Esophagus squamous epithelium (tissue), 5 donors: ENCODE data around the gene CDH15. TPM values are rescaled to one million over a fixed set of nuclear protein-coding genes. Genes with fewer than 3 reads are reported as not detected.

ENCODE experiments used
- DNase-seq: peaks from one replicate; lab custom pipeline; 2025; lab: John Stamatoyannopoulos, UW
- H3K27ac ChIP-seq, 4 donors: fragments of 200-600 bp; sonication (generic); one replicate each; pipeline ENCODE4 v1.5.1; 2016 to 2019; ENCODE audit warnings: mild to moderate bottlenecking in 1 of 4
- H3K27me3 ChIP-seq, 4 donors: fragments of 200-600 bp; sonication (generic); 1 replicate in 3 of 4; 2 replicates in 1 of 4; pipeline versions ENCODE4 v1.5.1 to v1.6.0; 2017 to 2021; ENCODE audit warnings: antibody characterized with exemption in 1 of 4
- H3K36me3 ChIP-seq, 3 donors: fragments of 200-600 bp; sonication (generic); one replicate each; pipeline ENCODE4 v1.5.1; 2016 to 2019
- H3K4me1 ChIP-seq, 3 donors: fragments of 200-600 bp; sonication (generic); one replicate each; pipeline ENCODE4 v1.5.1; 2017 to 2019
- H3K4me3 ChIP-seq, 4 donors: fragments of 200-600 bp; sonication (generic); 1 replicate in 3 of 4; 2 replicates in 1 of 4; pipeline ENCODE4 v1.5.1; 2016 to 2019; ENCODE audit warnings: mild to moderate bottlenecking in 2 of 4, moderate library complexity in 1 of 4
- H3K9me3 ChIP-seq, 3 donors: fragments of 200-600 bp; sonication (generic); one replicate each; pipeline ENCODE4 v1.5.1; 2016 to 2019
- POLR2A ChIP-seq, 4 donors: fragments of 450-650 bp; IDR thresholded peaks; one replicate each; pipeline ENCODE4 v1.6.1; 2017; ENCODE audit warnings: antibody characterized with exemption in 4 of 4, mild to moderate bottlenecking in 4 of 4, moderate library complexity in 3 of 4
- WGBS, 2 donors: methylation state at CpG; one replicate each; pipeline ENCODE4 v1.1.5; 2018; 5-methylcytosine and 5-hydroxymethylcytosine counted together
- intact Hi-C: fragments of 100-400 bp; cut with DNase I; formaldehyde crosslinking; loops from one replicate; pipeline ENCODE4 v1.15.0; 2022
- total RNA-seq, 4 donors: library from RNA; depleted of rRNA; stranded (reverse); fragments of >200 nt; gene quantifications; one replicate each; pipeline ENCODE4 v1.1.0, GENCODE V29; 2016
- TF ChIP-seq, protein P1 (sequence below), 6 experiments: fragments of 450-650 bp in 4 of 6; fragments of 200-600 bp in 2 of 6; sonication (generic) in 2 of 6; IDR thresholded peaks; one replicate each; pipeline ENCODE4 v1.5.1; 2016 to 2019; ENCODE audit warnings: antibody characterized with exemption in 6 of 6, mild to moderate bottlenecking in 4 of 6, moderate library complexity in 4 of 6
- donor health status: DM: yes; HTN: yes; CAD: no.

Gene CDH15
- total RNA-seq, 4 donors from 2014 or later, result not detected

DNA sequence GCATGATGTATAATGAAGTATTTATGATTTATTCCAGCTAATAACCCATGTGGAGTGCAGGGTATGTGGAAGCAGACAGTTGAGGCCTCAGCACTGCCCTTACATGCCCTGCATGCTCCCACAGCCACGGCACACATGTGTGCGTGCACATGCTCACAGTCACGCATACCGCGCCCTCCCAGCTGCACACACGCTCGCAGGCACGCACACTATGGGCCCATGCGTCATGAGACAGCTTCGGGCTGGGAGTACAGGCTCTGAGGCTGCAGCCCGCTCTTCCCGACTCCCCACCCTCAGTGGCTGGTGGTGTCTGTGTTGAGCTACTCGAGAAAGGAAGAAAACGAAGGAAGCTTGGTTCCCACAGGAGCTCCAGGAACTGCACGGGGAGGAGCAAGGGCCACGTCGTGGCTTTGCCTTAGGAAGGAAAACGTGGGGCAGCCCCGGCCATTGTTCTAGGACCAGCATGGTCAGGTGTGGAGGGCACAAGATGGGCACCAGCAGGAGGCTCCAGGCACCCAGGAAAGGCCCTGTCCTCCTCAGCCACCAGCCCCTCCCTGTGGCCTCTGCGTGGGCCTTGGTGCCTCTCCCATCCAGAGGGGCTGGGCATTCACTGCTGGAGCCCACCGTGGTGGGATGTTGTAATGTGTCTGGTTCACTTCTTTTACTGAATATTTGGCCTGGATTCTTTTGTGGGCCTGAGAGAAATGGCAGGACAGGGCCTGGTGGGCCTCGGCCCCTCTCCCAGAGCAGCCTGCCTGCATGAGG, 27.5 kb upstream of the CDH15 start:
- 40 to 97% methylated on average over 1 to 6 of the region's 22 CpGs for WGBS, 2 donors
- intact Hi-C loops, result no loop called here
- Histone ChIP-seq H3K4me3 (no peak overlapping the region), H3K27me3 (no peaks in the 10 kb centered on the region), H3K4me1 (no peaks in the 10 kb centered on the region), H3K9me3 (peaks cover 0 to 6% (median 0%) of the 10 kb centered on the region in 3 donors), H3K27ac (no peak overlapping the region), H3K36me3 (peaks cover 2 to 88% (median 5%) of the 10 kb centered on the region in 3 donors)
- no peak for DNase-seq
- TF ChIP-seq, protein P1, sequence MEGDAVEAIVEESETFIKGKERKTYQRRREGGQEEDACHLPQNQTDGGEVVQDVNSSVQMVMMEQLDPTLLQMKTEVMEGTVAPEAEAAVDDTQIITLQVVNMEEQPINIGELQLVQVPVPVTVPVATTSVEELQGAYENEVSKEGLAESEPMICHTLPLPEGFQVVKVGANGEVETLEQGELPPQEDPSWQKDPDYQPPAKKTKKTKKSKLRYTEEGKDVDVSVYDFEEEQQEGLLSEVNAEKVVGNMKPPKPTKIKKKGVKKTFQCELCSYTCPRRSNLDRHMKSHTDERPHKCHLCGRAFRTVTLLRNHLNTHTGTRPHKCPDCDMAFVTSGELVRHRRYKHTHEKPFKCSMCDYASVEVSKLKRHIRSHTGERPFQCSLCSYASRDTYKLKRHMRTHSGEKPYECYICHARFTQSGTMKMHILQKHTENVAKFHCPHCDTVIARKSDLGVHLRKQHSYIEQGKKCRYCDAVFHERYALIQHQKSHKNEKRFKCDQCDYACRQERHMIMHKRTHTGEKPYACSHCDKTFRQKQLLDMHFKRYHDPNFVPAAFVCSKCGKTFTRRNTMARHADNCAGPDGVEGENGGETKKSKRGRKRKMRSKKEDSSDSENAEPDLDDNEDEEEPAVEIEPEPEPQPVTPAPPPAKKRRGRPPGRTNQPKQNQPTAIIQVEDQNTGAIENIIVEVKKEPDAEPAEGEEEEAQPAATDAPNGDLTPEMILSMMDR (IDR thresholded peaks at IDR 0.05), result no peak
- no peak for TF ChIP-seq POLR2A (IDR thresholded peaks at IDR 0.05)

DNA sequence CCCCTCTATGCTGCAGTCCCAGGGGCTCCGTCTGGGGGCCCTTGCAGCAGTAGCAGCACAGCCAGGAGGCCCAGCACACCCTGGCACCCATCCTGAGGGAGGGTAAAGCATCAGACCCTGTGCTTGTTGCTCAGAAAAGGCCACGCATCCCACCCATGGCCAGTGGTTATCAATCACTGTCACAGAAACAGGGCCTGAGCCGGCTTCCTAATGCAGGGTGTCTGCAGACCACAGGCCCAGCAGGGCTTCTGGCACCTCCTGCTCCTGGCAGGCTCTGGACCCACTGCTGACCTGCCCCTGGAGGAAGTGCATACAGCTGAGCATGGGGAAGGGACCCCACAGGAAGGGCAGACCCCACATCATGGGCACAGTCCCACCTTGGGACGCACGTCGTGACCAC, 26.9 kb upstream of the CDH15 start:
- Histone ChIP-seq H3K4me3 (no peak overlapping the region), H3K4me1 (no peaks in the 10 kb centered on the region), H3K36me3 (peaks cover 2 to 89% (median 5%) of the 10 kb centered on the region in 3 donors), H3K9me3 (peaks cover 0 to 6% (median 0%) of the 10 kb centered on the region in 3 donors), H3K27me3 (no peaks in the 10 kb centered on the region), H3K27ac (no peak overlapping the region)
- WGBS, 2 donors, result 100% methylated on average over 1 to 2 of the region's 6 CpGs
- no peak for TF ChIP-seq POLR2A (IDR thresholded peaks at IDR 0.05)
- TF ChIP-seq, protein P1 (IDR thresholded peaks at IDR 0.05), result no peak
- intact Hi-C loops, result no loop called here
- DNase-seq, result no peak

DNA sequence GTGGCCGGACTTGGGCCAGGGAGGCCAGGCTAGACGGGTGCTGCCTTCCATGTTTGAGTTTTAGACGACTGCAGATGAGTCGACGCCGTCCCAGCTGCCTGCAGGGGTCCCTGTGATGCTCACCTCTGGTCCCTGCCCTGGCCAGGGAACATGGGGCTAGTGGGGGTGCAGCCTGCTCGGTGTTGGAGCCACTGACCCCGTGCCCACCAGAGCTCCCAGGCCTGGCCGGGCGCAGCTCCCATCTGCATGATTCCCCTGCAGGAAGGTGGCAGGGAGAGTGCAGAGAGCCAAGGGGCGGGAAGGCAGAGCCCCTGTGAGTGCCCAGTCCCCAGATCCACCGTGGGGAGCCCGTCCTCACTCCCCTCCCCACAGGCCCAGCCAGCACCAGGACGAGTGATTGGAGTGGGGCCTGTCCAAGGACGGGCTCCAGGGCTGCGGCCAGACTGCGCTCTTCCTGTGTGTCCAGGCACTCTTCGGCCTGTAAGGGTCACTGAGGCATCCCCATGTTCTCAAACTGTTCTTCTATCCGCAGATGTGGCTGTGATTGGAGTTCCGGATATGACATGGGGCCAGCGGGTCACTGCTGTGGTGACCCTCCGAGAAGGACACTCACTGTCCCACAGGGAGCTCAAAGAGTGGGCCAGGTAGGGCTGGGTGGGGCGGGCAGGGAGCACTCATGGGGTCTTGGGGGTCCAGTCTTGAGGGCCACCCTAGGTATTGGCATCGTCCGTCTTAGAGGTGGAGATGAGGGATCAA, 26.0 kb upstream of the CDH15 start:
- peaks cover 0 to 89% (median 5%) of the 10 kb centered on the region in 3 donors for H3K36me3 ChIP-seq
- intact Hi-C loops, result no loop called here
- 100% methylated on average over 3 of the region's 25 CpGs; no CpG with 5 or more reads in 1 of the 2 donors for WGBS, 2 donors

DNA sequence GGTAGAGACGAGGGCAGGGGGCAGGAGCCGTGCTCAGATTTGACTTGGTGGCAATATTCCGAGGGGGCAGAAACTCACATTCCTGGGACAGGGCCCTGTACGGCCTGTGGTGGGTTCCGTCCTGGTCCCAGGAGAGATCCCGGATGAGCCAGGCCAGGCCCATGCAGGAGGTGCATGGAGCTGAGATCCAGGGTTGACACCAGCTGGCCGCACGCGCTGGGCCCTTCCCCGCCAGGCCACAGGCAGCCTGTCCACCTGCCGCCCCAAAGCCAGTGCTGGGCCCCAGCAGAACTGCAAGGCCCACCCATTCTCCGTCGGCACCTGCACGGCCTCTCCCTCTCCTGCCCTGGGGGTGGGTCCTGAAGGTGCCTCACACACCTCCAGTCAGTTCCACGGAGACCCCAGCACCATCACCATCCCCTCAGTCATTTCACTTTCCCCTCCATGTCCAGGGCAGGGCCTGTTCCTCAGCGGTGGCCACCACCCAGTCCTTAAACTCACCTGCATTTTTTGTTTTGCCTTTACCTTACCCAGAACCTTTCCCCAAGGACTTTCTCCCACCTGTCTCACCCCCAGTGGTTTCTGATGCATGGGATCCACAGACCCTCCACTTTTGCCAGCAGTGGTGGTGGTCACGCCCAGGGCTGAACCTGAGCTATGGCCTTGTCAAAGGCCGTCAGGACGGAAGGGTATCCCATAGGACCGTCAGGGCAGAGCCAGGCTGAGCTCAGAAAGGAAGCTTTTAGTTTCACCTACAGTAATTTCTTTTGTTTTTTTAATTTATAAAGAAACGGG, 25.1 kb upstream of the CDH15 start:
- H3K36me3 ChIP-seq, result peaks cover 0 to 89% (median 5%) of the 10 kb centered on the region in 3 donors
- H3K27me3 ChIP-seq, result no peaks in the 10 kb centered on the region
- no peak overlapping the region for H3K27ac ChIP-seq
- H3K4me1 ChIP-seq, result peaks cover 3 to 9% (median 6%) of the 10 kb centered on the region in 3 donors
- intact Hi-C loops, result no loop called here
- 98 to 100% methylated on average over 7 to 16 of the region's 21 CpGs for WGBS, 2 donors
- no peak overlapping the region for H3K4me3 ChIP-seq
- DNase-seq, result no peak
- peaks cover 0 to 6% (median 0%) of the 10 kb centered on the region in 3 donors for H3K9me3 ChIP-seq
- TF ChIP-seq POLR2A (IDR thresholded peaks at IDR 0.05), result no peak
- TF ChIP-seq, protein P1 (IDR thresholded peaks at IDR 0.05), result no peak

More for the DNA sequence above, 26.0 kb upstream of the CDH15 start:
- no peak for TF ChIP-seq POLR2A (IDR thresholded peaks at IDR 0.05)
- TF ChIP-seq, protein P1 (IDR thresholded peaks at IDR 0.05), result no peak
- Histone ChIP-seq H3K27ac (no peak overlapping the region), H3K9me3 (peaks cover 0 to 6% (median 0%) of the 10 kb centered on the region in 3 donors), H3K27me3 (no peaks in the 10 kb centered on the region), H3K4me1 (peaks cover 3 to 5% (median 4%) of the 10 kb centered on the region in 3 donors), H3K4me3 (no peak overlapping the region)
- no peak for DNase-seq
